Measurements from ENCODE around the gene C1orf35.

Gene C1orf35

GRCh38 chr1:228092342-228093049 is 10.6 kb downstream of the C1orf35 start:
- TF ChIP-seq ZFX (IDR thresholded peaks at IDR 0.05) (no peak), CTCF (conservative IDR thresholded peaks at IDR 0.05) (no peak)
- peak overlapping the region; percentile 83 for H3K27ac ChIP-seq

- H3K27ac ChIP-seq, result peak overlapping the region; percentile 83
- TF ChIP-seq ZFX (IDR thresholded peaks at IDR 0.05), result no peak
These were observed 12.0 kb downstream of the C1orf35 start for GRCh38 chr1:228091084-228091483.

GRCh38 chr1:228090613-228091081 is 12.5 kb downstream of the C1orf35 start:
- TF ChIP-seq CTCF (conservative IDR thresholded peaks at IDR 0.05) (no peak), ZFX (IDR thresholded peaks at IDR 0.05) (no peak)
- H3K27ac ChIP-seq, result peak overlapping the region; percentile 83

GRCh38 chr1:228089519-228090380 is 13.4 kb downstream of the C1orf35 start:
- H3K27ac ChIP-seq, result peak overlapping the region; percentile 83
- TF ChIP-seq CTCF (conservative IDR thresholded peaks at IDR 0.05) (no peak), ZFX (IDR thresholded peaks at IDR 0.05) (no peak)

- H3K27ac ChIP-seq, result peak overlapping the region; percentile 83
- TF ChIP-seq ZFX (IDR thresholded peaks at IDR 0.05), result no peak
- TF ChIP-seq CTCF (conservative IDR thresholded peaks at IDR 0.05), result no peak
These were observed 14.3 kb downstream of the C1orf35 start for GRCh38 chr1:228088586-228089498.

GRCh38 chr1:228087771-228088251 is 15.3 kb downstream of the C1orf35 start:
- TF ChIP-seq CTCF (conservative IDR thresholded peaks at IDR 0.05) (no peak), ZFX (IDR thresholded peaks at IDR 0.05) (no peak)
- H3K27ac ChIP-seq, result peak overlapping the region; percentile 83

GRCh38 chr1:228085287-228085951 is 17.7 kb downstream of the C1orf35 start:
- H3K27ac ChIP-seq, result peak overlapping the region; percentile 99
- TF ChIP-seq CTCF (conservative IDR thresholded peaks at IDR 0.05), result no peak
- no peak for TF ChIP-seq ZFX (IDR thresholded peaks at IDR 0.05)

Measured in C4-2B (cell line).